Left lung (tissue), 10 donors: Measurements from ENCODE around the gene PEX6. TPM values are rescaled to one million over a fixed set of nuclear protein-coding genes. Genes with fewer than 3 reads are reported as not detected.
"Not testable (repeated sequence)": the region's sequence is repeated elsewhere in the genome, so short reads cannot be mapped to it uniquely, and the experiment has no call there.

Experiments
- ATAC-seq: fragments of 200-7000 bp; cut with Tn5 transposase; one replicate; pipeline ENCODE4 v1.9.1; 2020; ENCODE audit warnings: moderate library complexity
- DNase-seq, 4 donors: peaks; one replicate each; pipeline ENCODE4 v3.0.0-alpha.2; 2013 to 2020
- H3K27ac ChIP-seq, 2 donors: fragments of 200-600 bp; sonication (generic) in 1 of 2; one replicate each; pipeline versions ENCODE4 v1.5.0 to v1.8.0; 2020 to 2021
- H3K27me3 ChIP-seq, 2 donors: fragments of 200-600 bp; sonication (generic) in 1 of 2; one replicate each; pipeline versions ENCODE4 v1.5.0 to v1.8.0; 2020 to 2021
- H3K36me3 ChIP-seq, 2 donors: fragments of 200-600 bp; sonication (generic) in 1 of 2; one replicate each; pipeline versions ENCODE4 v1.5.0 to v1.8.0; 2020 to 2021
- H3K4me1 ChIP-seq, 2 donors: fragments of 200-600 bp; one replicate each; pipeline ENCODE4 v1.8.0; 2021
- H3K4me3 ChIP-seq, 2 donors: fragments of 200-600 bp; sonication (generic) in 1 of 2; one replicate each; pipeline versions ENCODE4 v1.5.0 to v1.8.0; 2020 to 2021; ENCODE audit warnings: mild to moderate bottlenecking in 1 of 2
- H3K9me3 ChIP-seq, 2 donors: fragments of 200-600 bp; sonication (generic) in 1 of 2; one replicate each; pipeline versions ENCODE4 v1.5.0 to v1.8.0; 2020 to 2021
- CTCF ChIP-seq, 2 donors: fragments of 200-600 bp; sonication (generic) in 1 of 2; IDR thresholded peaks; one replicate each; pipeline versions ENCODE4 v1.5.0 to v1.8.0; 2021; ENCODE audit warnings: antibody characterized with exemption in 2 of 2
- intact Hi-C, 2 donors: fragments of 100-400 bp; cut with DNase I; formaldehyde crosslinking; loops; one replicate each; pipeline versions ENCODE4 v1.11.2 to v1.14.2; 2022
- polyA plus RNA-seq, 6 donors: library from polyadenylated mRNA; unstranded; fragments of 120-200 nt; gene quantifications; one replicate each; pipeline ENCODE4 v1.2.1, GENCODE V29; 2013; ENCODE audit not compliant: insufficient read length in 6 of 6
- total RNA-seq, 2 donors: library from RNA; stranded (reverse); fragmentation: NEBNext Ultra II Directional; extraction: Animal tissue kit (Norgen Biotek cat#: 25700); gene quantifications; one replicate each; pipeline ENCODE4 v1.2.1, GENCODE V29; 2021
- donor health status: DM: no; HTN: yes; CAD: no.
- donor health status: DM: no; HTN: no; CAD: no.

PEX6 gene
- total and polyA plus RNA-seq, 8 donors: 15.2 to 27.1 (median 21.5) TPM

- peaks cover 0 to 39% of the 10 kb centered on the region in 2 donors for H3K36me3 ChIP-seq
- H3K27me3 ChIP-seq: peaks cover 0 to 16% of the 10 kb centered on the region in 2 donors
- intact Hi-C loops: no loop called here
- peaks cover 12 to 20% of the 10 kb centered on the region in 2 donors for H3K4me1 ChIP-seq
- ATAC-seq (peak; percentile 8), DNase-seq (no peak)
- TF ChIP-seq CTCF (IDR thresholded peaks at IDR 0.05): no peak
- no peak overlapping the region for H3K27ac ChIP-seq
- H3K4me3 ChIP-seq: peak overlapping the region; percentile 29 to 33
- no peaks in the 10 kb centered on the region for H3K9me3 ChIP-seq
Measured at GRCh38 chr6:42961020-42961470, 17.9 kb downstream of the PEX6 start.

GRCh38 chr6:42960243-42961019 is 18.6 kb downstream of the PEX6 start, which contains the start of gene GNMT:
Gene GNMT, plus strand, starts transcription at chr6:42960754. Its CDS starts 14 bp downstream, at chr6:42960768.
- Histone ChIP-seq H3K27ac (no peak within 1 kb of the TSS), H3K9me3 (no peaks in the 10 kb centered on the region), H3K27me3 (peaks cover 0 to 16% of the 10 kb centered on the region in 2 donors), H3K4me3 (peak within 1 kb of the TSS; percentile 29 to 33), H3K36me3 (peaks cover 0 to 33% of the 10 kb centered on the region in 2 donors), H3K4me1 (peaks cover 12 to 20% of the 10 kb centered on the region in 2 donors)
- ATAC-seq (peak; percentile 98), DNase-seq (peak in 3 of 4 donors; percentile 60 to 93 (median 79))
- intact Hi-C loops: no loop called here
- TF ChIP-seq CTCF (IDR thresholded peaks at IDR 0.05): no peak

GRCh38 chr6:42959917-42960242 is 19.1 kb downstream of the PEX6 start:
- H3K4me3 ChIP-seq: peak overlapping the region; percentile 29 to 33
- no peak for TF ChIP-seq CTCF (IDR thresholded peaks at IDR 0.05)
- H3K9me3 ChIP-seq: no peaks in the 10 kb centered on the region
- intact Hi-C loops: no loop called here
- peaks cover 12 to 20% of the 10 kb centered on the region in 2 donors for H3K4me1 ChIP-seq
- ATAC-seq (no peak), DNase-seq (peak in 1 of 4 donors; percentile 43)
- peaks cover 0 to 16% of the 10 kb centered on the region in 2 donors for H3K27me3 ChIP-seq
- H3K36me3 ChIP-seq: peaks cover 0 to 27% of the 10 kb centered on the region in 2 donors
- no peak overlapping the region for H3K27ac ChIP-seq

- intact Hi-C loops: no loop called here
- TF ChIP-seq CTCF (IDR thresholded peaks at IDR 0.05): no peak
- Histone ChIP-seq H3K27me3 (peaks cover 0 to 16% of the 10 kb centered on the region in 2 donors), H3K36me3 (peaks cover 0 to 11% of the 10 kb centered on the region in 2 donors), H3K9me3 (no peaks in the 10 kb centered on the region), H3K4me3 (no peak overlapping the region), H3K4me1 (peaks cover 12 to 20% of the 10 kb centered on the region in 2 donors), H3K27ac (no peak overlapping the region)
- no peak for ATAC-seq
- DNase-seq: no peak
Measured at GRCh38 chr6:42958125-42958524, 20.9 kb downstream of the PEX6 start.

GRCh38 chr6:42954405-42954804 is 24.6 kb downstream of the PEX6 start:
- intact Hi-C loops, H3K9me3 ChIP-seq, H3K4me3 ChIP-seq, H3K4me1 ChIP-seq, H3K27ac ChIP-seq, H3K36me3 ChIP-seq, DNase-seq, H3K27me3 ChIP-seq, ATAC-seq: not testable (repeated sequence)
